ENCODE results near the gene SYNRG.

The SYNRG gene

DNA sequence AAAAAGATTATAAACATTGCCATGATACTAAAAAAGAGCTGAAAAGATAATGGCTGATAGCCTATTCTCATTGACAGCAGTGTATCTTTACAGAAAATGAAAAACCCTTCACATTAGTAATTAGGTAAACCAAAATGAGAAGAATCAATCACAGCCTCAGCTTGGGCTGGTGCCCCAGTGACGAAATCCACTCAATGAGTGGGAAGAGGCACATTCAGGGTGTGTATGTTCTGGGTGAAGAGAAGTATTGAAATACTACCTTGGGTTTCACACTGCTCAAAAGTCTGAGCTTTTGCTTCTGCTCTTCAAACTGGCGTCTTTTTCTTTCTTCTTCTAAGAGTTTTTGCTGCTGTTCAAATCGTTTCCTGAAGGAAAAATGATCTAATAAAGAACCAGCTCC is 24.2 kb downstream of the SYNRG start:
- no CpG with 5 or more reads among the region's 3 CpGs for WGBS, 2 donors (ENCODE audit: extremely low coverage in 2 of 2, insufficient read length in 2 of 2, insufficient replicate concordance in 1 of 2)
- Histone ChIP-seq H2BK15ac (ENCODE audit: low read length) (no peak overlapping the region), H3K27me3 (ENCODE audit: control insufficient read depth in 3 of 3, insufficient read depth in 3 of 3, low read depth in 1 of 3, low read length in 3 of 3) (no peaks in the 10 kb centered on the region), H3K23ac (ENCODE audit: low read depth, low read length, poor library complexity) (no peak overlapping the region), H3K9me3 (replicated peaks in 1 of 2; ENCODE audit: control insufficient read depth in 2 of 2, insufficient read depth in 1 of 2, low read depth in 1 of 2, low read length in 2 of 2) (no peaks in the 10 kb centered on the region), H3K79me1 (ENCODE audit: low read depth, low read length) (no peaks in the 10 kb centered on the region), H2BK12ac (ENCODE audit: low read length) (no peak overlapping the region), H2BK5ac (ENCODE audit: low read length) (no peak overlapping the region), H3K4me3 (ENCODE audit: low read length in 2 of 2) (no peak overlapping the region), H4K8ac (ENCODE audit: low read depth, low read length) (no peak overlapping the region), H2AFZ (ENCODE audit: low read length) (no peak overlapping the region), H3K14ac (ENCODE audit: low read length) (no peak overlapping the region), H3K9ac (ENCODE audit: low read depth, low read length, poor library complexity) (no peak overlapping the region), H2BK120ac (ENCODE audit: low read depth, low read length) (no peak overlapping the region), H2AK5ac (ENCODE audit: low read depth, low read length) (no peak overlapping the region), H3K27ac (replicated peaks; ENCODE audit: low read length) (no peak overlapping the region), H3K36me3 (replicated peaks in 1 of 2; ENCODE audit: control insufficient read depth in 2 of 2, insufficient read depth in 2 of 2, low read length in 2 of 2) (peaks cover 4 to 89% of the 10 kb centered on the region in 2 donors), H4K91ac (ENCODE audit: low read depth, low read length, poor library complexity) (no peak overlapping the region), H3K4me1 (ENCODE audit: control insufficient read depth in 2 of 2, insufficient read depth in 1 of 2, low read depth in 1 of 2, low read length in 2 of 2) (no peaks in the 10 kb centered on the region), H3K4me2 (ENCODE audit: insufficient read depth, low read length, poor library complexity, severe bottlenecking) (no peak overlapping the region), H3K4ac (ENCODE audit: low read length) (no peak overlapping the region), H3K18ac (ENCODE audit: low read length) (no peak overlapping the region)
- no peak for DNase-seq (ENCODE audit: low spot score)

DNA sequence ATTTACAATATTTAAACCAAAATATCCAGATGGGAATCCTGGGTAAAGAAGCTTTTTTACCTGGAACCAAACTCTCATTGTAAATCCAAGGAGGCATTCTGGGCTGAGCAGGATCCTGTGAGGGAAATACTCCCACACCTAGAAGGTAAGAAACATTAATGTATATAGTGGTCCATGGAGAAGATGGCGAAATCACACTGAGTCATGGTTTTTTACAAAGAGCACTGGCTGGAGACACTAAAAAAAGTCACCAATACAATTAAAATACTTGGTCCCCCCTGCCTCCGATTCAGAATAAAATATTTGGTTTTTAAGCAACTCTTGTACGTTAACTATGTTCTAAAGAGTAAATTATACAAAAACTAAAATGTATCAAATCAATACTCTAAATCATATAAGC is 32.9 kb downstream of the SYNRG start:
- no peak overlapping the region for H3K14ac ChIP-seq (ENCODE audit: low read length)
- H3K27me3 ChIP-seq (ENCODE audit: control insufficient read depth in 3 of 3, insufficient read depth in 3 of 3, low read depth in 1 of 3, low read length in 3 of 3): no peaks in the 10 kb centered on the region

DNA sequence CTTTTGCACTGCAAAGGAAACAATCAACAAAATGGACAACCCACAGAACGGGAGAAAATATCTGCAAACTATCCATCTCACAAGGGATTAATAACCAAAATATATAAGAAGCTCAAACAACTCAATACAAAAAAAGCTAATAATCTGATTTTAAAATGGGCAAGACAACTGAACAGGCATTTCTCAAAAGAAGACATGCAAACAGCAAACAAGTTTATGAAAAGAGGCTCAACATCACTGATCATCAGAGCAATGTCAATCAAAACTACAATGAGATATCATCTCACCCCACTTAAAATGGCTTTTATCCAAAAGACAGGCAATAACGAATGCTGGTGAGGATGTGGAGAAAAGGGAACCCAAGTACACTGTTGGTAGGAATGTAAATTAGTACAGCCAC is 34.8 kb downstream of the SYNRG start:
- H4K91ac ChIP-seq (ENCODE audit: low read depth, low read length, poor library complexity): no peak overlapping the region
- no peak overlapping the region for H2AFZ ChIP-seq (ENCODE audit: low read length)
- H3K36me3 ChIP-seq (replicated peaks in 1 of 2; ENCODE audit: control insufficient read depth in 2 of 2, insufficient read depth in 2 of 2, low read length in 2 of 2): peaks cover 10 to 88% of the 10 kb centered on the region in 2 donors
- H3K4me2 ChIP-seq (ENCODE audit: insufficient read depth, low read length, poor library complexity, severe bottlenecking): no peak overlapping the region
- no peak overlapping the region for H3K27ac ChIP-seq (replicated peaks; ENCODE audit: low read length)
- no peak overlapping the region for H2BK5ac ChIP-seq (ENCODE audit: low read length)
- no peak overlapping the region for H3K4ac ChIP-seq (ENCODE audit: low read length)
- H3K9ac ChIP-seq (ENCODE audit: low read depth, low read length, poor library complexity): no peak overlapping the region
- no peaks in the 10 kb centered on the region for H3K27me3 ChIP-seq (ENCODE audit: control insufficient read depth in 3 of 3, insufficient read depth in 3 of 3, low read depth in 1 of 3, low read length in 3 of 3)
- no peak overlapping the region for H2BK12ac ChIP-seq (ENCODE audit: low read length)
- no peak overlapping the region for H2AK5ac ChIP-seq (ENCODE audit: low read depth, low read length)
- no peak overlapping the region for H3K18ac ChIP-seq (ENCODE audit: low read length)
- WGBS, 2 donors (ENCODE audit: extremely low coverage in 2 of 2, insufficient read length in 2 of 2, insufficient replicate concordance in 1 of 2): no CpG with 5 or more reads among the region's 2 CpGs
- no peak overlapping the region for H3K4me3 ChIP-seq (ENCODE audit: low read length in 2 of 2)
- no peaks in the 10 kb centered on the region for H3K4me1 ChIP-seq (ENCODE audit: control insufficient read depth in 2 of 2, insufficient read depth in 1 of 2, low read depth in 1 of 2, low read length in 2 of 2)
- H2BK120ac ChIP-seq (ENCODE audit: low read depth, low read length): no peak overlapping the region
- DNase-seq (ENCODE audit: low spot score): no peak
- H3K14ac ChIP-seq (ENCODE audit: low read length): no peak overlapping the region
- H3K9me3 ChIP-seq (replicated peaks in 1 of 2; ENCODE audit: control insufficient read depth in 2 of 2, insufficient read depth in 1 of 2, low read depth in 1 of 2, low read length in 2 of 2): peaks cover 0 to 15% of the 10 kb centered on the region in 2 donors
- no peak overlapping the region for H4K8ac ChIP-seq (ENCODE audit: low read depth, low read length)
- no peak overlapping the region for H3K23ac ChIP-seq (ENCODE audit: low read depth, low read length, poor library complexity)
- H3K79me1 ChIP-seq (ENCODE audit: low read depth, low read length): no peaks in the 10 kb centered on the region
- no peak overlapping the region for H2BK15ac ChIP-seq (ENCODE audit: low read length)

More for the DNA sequence above, 32.9 kb downstream of the SYNRG start:
- WGBS, 2 donors (ENCODE audit: extremely low coverage in 2 of 2, insufficient read length in 2 of 2, insufficient replicate concordance in 1 of 2): no CpG with 5 or more reads among the region's 3 CpGs
- Histone ChIP-seq H4K8ac (ENCODE audit: low read depth, low read length) (no peak overlapping the region), H2BK12ac (ENCODE audit: low read length) (no peak overlapping the region), H2BK120ac (ENCODE audit: low read depth, low read length) (no peak overlapping the region), H3K9me3 (replicated peaks in 1 of 2; ENCODE audit: control insufficient read depth in 2 of 2, insufficient read depth in 1 of 2, low read depth in 1 of 2, low read length in 2 of 2) (peaks cover 0 to 15% of the 10 kb centered on the region in 2 donors), H3K18ac (ENCODE audit: low read length) (no peak overlapping the region), H3K9ac (ENCODE audit: low read depth, low read length, poor library complexity) (no peak overlapping the region), H3K36me3 (replicated peaks in 1 of 2; ENCODE audit: control insufficient read depth in 2 of 2, insufficient read depth in 2 of 2, low read length in 2 of 2) (peaks cover 6 to 90% of the 10 kb centered on the region in 2 donors), H2AK5ac (ENCODE audit: low read depth, low read length) (no peak overlapping the region), H3K23ac (ENCODE audit: low read depth, low read length, poor library complexity) (no peak overlapping the region), H3K4ac (ENCODE audit: low read length) (no peak overlapping the region), H3K4me2 (ENCODE audit: insufficient read depth, low read length, poor library complexity, severe bottlenecking) (no peak overlapping the region), H3K4me3 (ENCODE audit: low read length in 2 of 2) (no peak overlapping the region), H2AFZ (ENCODE audit: low read length) (no peak overlapping the region), H3K27ac (replicated peaks; ENCODE audit: low read length) (no peak overlapping the region), H3K79me1 (ENCODE audit: low read depth, low read length) (no peaks in the 10 kb centered on the region), H4K91ac (ENCODE audit: low read depth, low read length, poor library complexity) (no peak overlapping the region), H2BK5ac (ENCODE audit: low read length) (no peak overlapping the region), H3K4me1 (ENCODE audit: control insufficient read depth in 2 of 2, insufficient read depth in 1 of 2, low read depth in 1 of 2, low read length in 2 of 2) (no peaks in the 10 kb centered on the region), H2BK15ac (ENCODE audit: low read length) (no peak overlapping the region)
- no peak for DNase-seq (ENCODE audit: low spot score)

DNA sequence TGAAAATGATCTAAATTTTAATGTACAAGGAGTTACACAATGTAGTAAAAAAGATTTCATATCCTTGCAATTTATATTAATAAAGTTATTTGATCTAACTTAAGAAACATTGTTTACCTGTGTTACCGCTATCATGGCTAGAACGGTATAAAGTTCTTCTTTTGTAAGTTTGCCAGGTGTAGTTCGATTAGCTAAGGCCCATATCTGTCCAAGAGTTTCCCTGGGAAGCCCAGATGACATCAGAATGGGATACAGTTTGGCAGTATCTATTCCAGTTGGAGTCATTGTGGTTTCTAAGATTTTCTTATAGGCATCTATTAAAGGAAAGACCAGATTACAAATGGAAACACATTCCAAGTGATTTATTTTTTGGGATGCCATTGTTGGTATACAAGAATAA is 37.5 kb downstream of the SYNRG start:
- DNase-seq (ENCODE audit: low spot score): no peak
- no peaks in the 10 kb centered on the region for H3K4me1 ChIP-seq (ENCODE audit: control insufficient read depth in 2 of 2, insufficient read depth in 1 of 2, low read depth in 1 of 2, low read length in 2 of 2)
- H3K79me1 ChIP-seq (ENCODE audit: low read depth, low read length): no peaks in the 10 kb centered on the region
- no peak overlapping the region for H2AK5ac ChIP-seq (ENCODE audit: low read depth, low read length)
- no peak overlapping the region for H2BK15ac ChIP-seq (ENCODE audit: low read length)
- no peak overlapping the region for H3K27ac ChIP-seq (replicated peaks; ENCODE audit: low read length)
- H2BK12ac ChIP-seq (ENCODE audit: low read length): no peak overlapping the region
- peaks cover 0 to 15% of the 10 kb centered on the region in 2 donors for H3K9me3 ChIP-seq (replicated peaks in 1 of 2; ENCODE audit: control insufficient read depth in 2 of 2, insufficient read depth in 1 of 2, low read depth in 1 of 2, low read length in 2 of 2)
- no peak overlapping the region for H3K23ac ChIP-seq (ENCODE audit: low read depth, low read length, poor library complexity)
- H3K9ac ChIP-seq (ENCODE audit: low read depth, low read length, poor library complexity): no peak overlapping the region
- no peak overlapping the region for H4K8ac ChIP-seq (ENCODE audit: low read depth, low read length)
- H3K36me3 ChIP-seq (replicated peaks in 1 of 2; ENCODE audit: control insufficient read depth in 2 of 2, insufficient read depth in 2 of 2, low read length in 2 of 2): peaks cover 8 to 93% of the 10 kb centered on the region in 2 donors
- no CpG with 5 or more reads among the region's 3 CpGs for WGBS, 2 donors (ENCODE audit: extremely low coverage in 2 of 2, insufficient read length in 2 of 2, insufficient replicate concordance in 1 of 2)
- H2BK5ac ChIP-seq (ENCODE audit: low read length): no peak overlapping the region
- no peak overlapping the region for H3K4me2 ChIP-seq (ENCODE audit: insufficient read depth, low read length, poor library complexity, severe bottlenecking)
- no peak overlapping the region for H2AFZ ChIP-seq (ENCODE audit: low read length)
- no peak overlapping the region for H3K4ac ChIP-seq (ENCODE audit: low read length)
- H3K27me3 ChIP-seq (ENCODE audit: control insufficient read depth in 3 of 3, insufficient read depth in 3 of 3, low read depth in 1 of 3, low read length in 3 of 3): no peaks in the 10 kb centered on the region
- no peak overlapping the region for H2BK120ac ChIP-seq (ENCODE audit: low read depth, low read length)
- H3K4me3 ChIP-seq (ENCODE audit: low read length in 2 of 2): no peak overlapping the region
- no peak overlapping the region for H4K91ac ChIP-seq (ENCODE audit: low read depth, low read length, poor library complexity)
- no peak overlapping the region for H3K14ac ChIP-seq (ENCODE audit: low read length)
- no peak overlapping the region for H3K18ac ChIP-seq (ENCODE audit: low read length)
